Measurements from ENCODE around the gene DPYD.
"Not testable (repeated sequence)": the region's sequence is repeated elsewhere in the genome, so short reads cannot be mapped to it uniquely, and the experiment has no call there.

Gene DPYD

DNA sequence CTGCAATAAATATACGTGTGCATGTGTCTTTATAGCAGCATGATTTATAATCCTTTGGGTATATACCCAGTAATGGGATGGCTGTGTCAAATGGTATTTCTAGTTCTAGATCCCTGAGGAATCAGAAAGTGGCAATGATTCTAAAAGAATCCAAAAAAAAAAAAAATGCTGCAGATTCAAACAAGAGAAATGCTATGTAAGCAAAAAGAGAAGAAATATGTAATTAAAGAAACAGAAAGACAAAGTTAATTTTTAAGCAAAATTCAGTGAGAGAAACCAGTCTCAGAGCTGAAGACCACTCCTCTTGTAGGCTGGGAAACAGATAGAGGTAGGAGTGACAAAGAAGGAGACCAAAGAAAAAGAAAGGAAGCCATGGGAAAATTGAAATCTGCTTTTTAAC is 571.0 kb downstream of the DPYD start:
- not testable (repeated sequence) for DNase-seq

DNA sequence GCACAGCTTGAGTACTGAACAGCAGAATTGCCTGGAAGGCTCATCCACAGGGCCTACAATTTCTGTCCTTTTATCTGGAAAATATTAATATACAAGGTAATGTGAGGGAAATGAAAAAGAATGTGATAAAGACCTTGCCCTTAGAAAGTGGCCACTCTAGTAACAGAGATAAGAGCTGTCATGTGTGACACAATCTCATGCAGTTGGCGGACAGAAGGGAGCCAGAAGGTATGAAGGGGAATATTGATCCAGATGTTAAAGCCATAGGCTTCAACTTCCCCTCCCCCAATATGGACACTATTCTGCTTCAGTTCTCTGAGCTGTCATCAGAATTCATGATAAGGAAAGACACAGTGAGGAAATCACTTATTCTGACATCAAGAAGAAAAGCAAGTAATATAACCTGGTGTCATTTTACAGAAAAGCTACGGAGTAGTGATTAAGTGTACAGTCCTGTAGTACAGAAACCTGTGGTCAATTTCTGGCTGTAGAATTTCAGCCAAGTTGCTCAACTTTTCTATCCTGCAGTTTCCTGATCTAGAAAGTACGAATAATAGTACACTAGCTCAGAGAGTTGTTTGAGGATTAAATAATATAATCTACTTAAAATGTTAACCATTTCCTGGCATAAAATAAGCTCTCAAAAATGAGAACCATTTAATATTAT is 572.1 kb downstream of the DPYD start:
- no peak for DNase-seq

DNA sequence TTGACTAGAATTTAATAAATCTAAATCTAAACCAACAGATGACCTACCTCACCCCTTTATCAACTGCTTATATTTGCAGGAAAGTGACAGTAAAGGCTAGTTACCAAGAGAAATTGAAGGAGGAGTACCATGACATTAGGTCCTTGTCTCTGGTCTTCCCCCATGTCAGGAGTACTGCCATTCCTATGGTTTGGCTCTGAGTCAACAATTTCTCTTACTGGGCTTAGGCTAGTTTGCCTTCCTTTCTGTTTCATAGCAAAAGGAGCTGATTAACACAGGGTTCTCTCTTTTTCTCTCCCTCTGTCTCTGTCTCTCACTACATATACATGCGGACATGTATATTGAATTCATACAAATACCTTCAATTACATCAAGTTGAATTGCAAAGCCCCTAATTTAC is 579.9 kb downstream of the DPYD start:
- no peak for DNase-seq

- DNase-seq: no peak
These were observed 582.5 kb downstream of the DPYD start for GRCh38 chr1:97338347-97338746.

DNA sequence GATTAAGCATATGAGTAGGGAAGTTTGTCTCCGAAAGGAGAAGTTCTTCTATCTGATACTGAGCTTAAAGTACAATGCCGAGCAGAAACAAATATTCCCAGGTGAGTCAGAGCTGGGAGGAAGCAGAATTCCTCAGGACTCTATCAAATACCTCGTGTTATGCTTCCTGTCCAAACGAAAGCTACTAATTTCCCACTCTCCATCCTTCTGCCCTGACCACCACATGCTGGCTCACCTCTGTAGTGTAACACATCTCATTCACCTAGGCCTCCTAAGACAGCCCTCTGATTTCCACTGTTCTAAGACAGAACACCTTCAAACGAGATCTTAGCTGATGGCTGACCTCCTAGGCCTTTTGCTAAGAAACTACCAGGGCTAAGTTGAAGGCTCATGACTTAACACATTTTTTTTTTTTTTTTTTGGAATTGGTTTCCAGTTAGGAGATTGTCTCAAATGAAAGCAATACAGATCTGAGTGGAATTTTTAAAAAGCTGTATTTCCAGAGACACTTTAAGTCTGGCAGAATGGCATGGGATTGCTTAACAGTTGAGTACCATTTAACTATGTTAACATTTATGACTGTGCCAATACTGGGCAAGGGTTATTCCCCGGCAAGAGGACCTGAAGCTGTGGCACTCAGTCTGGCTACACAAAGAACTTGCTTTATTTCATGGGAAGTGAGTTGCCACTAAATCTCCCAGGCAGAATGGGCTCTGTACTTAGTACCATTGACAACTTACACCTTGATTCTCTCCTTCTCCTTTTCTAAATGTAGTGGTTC is 583.4 kb downstream of the DPYD start:
- no peak for DNase-seq

- no peak for DNase-seq
These were observed 586.4 kb downstream of the DPYD start for GRCh38 chr1:97334454-97334853.

DNA sequence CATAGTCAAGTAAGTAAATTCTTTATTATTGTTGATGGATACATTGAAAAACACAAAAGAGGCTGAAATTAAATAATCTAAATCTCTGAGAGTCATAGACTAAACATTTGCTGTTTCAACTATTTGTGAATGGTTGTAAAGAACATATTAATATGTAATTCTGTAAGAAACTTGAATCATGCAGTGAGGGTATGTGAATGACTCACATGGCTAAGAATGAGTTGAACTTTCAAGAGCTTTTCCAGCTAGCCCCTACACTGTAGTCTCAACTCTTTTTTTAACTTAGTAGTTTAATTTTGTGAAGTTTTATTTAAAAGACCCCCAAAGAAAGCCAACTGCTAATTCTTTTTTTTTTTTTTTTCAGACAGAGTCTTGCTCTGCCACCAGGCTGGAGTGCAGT is 588.1 kb downstream of the DPYD start:
- DNase-seq: no peak

DNA sequence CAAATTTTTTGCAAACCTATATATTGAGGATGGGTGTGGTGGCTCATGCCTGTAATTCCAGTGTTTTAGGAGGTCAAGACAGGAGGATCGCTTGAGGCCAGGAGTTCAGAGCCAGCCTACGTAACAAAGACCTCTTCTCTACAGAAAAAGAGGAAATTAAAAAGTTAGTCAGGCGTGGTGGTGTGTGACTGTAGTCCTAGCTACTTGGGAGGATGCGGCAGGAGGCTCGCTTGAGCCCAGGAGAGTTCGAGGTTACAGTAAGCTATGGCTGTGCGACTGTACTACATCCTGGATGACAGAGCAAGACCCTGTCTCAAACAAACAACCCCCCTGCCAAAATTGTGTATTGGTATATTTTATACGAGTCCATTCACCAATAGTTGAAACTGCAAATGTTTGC is 589.7 kb downstream of the DPYD start:
- no peak for DNase-seq

- DNase-seq: no peak
These were observed 606.1 kb downstream of the DPYD start for GRCh38 chr1:97314685-97315084.

DNA sequence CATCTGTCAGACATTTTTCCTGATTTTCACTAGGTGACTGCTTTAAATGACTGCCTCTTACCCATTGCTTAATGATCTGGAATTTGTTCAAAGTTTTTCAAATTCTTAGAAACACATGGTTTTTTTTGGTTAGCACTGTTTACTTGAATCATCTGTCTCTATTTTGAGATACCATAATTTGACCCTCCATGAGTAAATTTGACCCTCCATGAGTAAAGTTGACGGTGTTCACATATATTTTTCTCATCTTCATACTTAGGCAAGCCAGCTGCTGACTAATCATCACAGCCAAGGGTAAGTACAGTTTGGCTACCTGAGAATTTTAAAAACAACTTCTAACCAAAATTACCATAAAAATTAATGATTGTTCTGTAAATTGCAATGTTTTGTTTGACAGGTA is 612.7 kb downstream of the DPYD start:
- DNase-seq: no peak

- no peak for DNase-seq
These were observed 613.3 kb downstream of the DPYD start for GRCh38 chr1:97307568-97307967.

DNA sequence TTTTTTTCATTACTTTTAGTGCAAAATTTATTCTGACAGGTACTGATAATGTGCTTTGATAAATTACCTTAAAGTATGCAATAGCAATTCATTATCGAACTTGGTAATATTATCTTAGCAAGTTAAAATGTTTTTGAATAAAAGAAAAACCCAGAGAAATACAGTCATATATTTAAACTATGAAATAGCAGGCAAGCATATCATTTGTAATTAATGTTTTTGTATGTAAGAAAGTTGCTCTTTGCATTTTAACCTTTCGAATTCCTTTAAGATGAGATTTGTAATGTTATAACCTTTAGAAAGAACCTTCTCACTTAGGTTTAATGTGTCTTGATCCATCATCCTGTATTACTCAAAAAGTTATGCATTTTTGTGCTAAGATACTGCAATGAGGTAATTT is 613.7 kb downstream of the DPYD start:
- DNase-seq: no peak

DNA sequence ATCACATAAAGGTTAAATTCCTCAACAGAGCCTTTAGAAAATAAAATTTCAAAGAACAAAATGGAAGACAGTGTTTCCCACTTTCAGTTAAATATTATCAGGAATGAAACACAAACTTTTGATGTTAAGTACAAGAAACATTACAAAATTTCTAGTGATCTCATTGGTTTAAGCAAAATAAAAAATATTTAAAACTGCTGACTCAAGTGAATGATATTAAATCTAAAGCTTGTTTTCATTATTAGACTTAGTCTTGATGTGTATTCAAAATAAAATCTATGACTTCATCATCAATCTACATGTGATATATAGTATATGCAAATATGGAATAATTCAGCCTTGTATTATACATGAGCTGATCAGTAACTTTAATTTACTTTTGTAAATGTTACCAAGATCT is 614.3 kb downstream of the DPYD start:
- DNase-seq: no peak

DNA sequence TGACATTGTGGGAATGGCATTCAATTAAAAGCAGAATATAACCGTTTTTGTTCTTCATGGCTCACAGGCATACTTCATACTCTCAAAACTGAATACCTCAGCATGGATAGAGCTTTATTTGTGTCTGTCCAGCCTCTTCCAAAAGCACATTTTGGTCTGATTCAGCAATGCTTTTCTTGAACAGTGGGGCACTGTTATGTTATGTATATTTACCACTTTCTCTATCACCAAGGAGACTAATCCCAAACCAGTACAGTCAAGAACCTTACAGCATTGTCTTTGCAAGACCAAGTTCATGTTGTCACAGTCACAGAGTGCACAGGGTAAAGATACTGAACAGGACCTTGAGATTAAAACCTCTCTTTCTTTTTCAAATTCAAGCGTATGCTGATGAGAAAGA is 616.5 kb downstream of the DPYD start:
- DNase-seq: no peak

- DNase-seq: no peak
These were observed 621.9 kb downstream of the DPYD start for GRCh38 chr1:97298966-97299365.

DNA sequence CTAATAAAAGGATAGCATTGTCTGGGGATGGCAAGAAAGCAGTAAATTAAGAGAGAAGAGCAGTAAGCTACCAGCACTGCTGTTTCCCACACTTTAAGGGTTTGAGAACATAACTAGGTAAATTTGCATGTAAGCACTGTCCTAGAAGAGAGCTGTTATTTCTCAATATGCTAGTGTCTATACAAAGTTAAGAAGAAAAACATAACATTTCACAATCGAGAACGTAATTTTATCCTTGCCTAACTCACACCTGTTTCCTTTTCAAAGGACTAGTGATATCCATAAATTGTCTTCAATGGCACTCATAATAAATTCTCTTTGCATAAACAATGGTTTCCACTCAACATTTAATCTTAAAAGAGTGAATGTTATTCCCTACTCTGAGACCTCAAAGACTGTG is 623.2 kb downstream of the DPYD start:
- DNase-seq: no peak

- no peak for DNase-seq
These were observed 638.9 kb downstream of the DPYD start for GRCh38 chr1:97281962-97282361.

DNA sequence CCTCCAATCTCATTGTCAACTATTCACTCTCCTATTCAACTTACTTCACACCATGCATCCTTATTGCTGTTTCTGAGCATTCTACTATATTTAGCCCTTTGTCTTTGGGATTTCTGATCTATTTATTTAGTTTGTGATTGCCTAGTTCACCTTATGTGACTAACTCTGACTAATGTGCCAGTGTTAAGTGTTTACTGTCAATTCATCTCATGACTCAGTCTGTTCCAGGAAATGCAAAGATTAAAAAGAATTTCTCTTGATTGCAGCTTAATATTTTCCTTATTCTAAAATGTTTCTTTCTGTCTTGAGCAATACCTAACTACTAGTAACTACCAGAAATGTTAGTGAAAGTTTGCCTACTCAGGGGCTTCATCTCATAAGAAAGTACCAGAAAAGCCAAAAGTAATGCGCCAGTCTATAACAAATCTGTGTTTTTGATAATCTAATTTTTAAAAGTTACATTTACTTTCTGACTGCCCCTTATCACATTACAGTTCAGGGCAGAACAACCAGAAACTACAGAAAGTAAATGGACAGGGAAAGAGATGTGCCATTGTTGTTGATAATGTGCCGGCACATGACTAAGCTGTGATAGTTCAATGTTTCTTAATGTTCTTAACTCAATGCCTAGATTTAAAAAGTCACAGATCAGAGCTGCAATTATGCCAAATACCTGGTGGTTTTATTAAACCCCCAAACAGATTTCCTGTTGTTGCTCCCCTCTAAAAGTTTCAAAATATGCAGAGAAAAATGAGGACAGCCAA is 642.8 kb downstream of the DPYD start:
- DNase-seq: peak; percentile 5

- no peak for DNase-seq
These were observed 648.7 kb downstream of the DPYD start for GRCh38 chr1:97271916-97272788.

DNA sequence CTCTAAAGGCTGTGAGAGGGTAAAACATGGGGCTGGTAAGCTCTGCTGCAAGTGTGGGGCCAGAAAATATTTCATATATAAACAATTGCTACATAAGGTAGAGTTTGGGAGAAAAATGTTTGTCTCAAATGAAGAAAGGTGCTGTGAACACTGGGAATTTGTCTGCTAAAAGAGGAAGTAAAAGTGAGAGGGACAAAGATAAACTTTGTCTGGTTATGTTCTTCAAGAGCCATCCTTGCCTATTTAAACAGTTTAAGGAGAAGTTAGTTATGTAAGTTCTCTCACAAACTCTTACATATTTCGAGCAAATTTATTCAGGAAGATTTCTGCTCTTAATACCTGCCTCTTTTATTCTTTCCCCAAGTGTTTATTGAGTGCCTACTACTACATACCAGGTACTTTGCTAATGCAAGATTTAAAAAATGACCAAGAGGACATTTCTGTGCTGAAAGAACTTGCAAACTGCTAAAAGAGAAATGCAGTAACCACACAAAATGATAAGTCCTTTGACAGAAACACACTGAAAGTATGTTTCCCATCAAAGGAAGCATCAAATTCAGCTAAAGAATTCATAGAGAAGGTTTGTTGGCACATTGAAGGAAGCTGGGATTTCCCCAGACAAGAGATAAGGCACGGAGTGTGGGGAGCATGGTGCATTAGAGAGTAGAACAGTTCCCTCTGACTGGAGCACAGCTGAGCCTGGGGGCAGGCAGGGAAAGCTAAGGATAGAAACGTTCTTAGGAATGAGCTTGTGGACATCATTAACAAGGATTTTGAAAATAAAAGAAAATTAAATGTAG is 650.1 kb downstream of the DPYD start:
- no peak for DNase-seq

GRCh38 chr1:97265630-97266029 is 655.2 kb downstream of the DPYD start:
- no peak for DNase-seq

- DNase-seq: no peak
These were observed 658.0 kb downstream of the DPYD start for GRCh38 chr1:97262842-97263241.

Measured in inflammatory macrophage treated with lipopolysaccharide for 4 hours (primary cell).